Neural progenitor cell (in vitro differentiated cells): ENCODE results near the gene ATP5PB. TPM values are rescaled to one million over a fixed set of nuclear protein-coding genes. Genes with fewer than 3 reads are reported as not detected.

Experiments used
- DNase-seq: peaks from one replicate; pipeline ENCODE4 v3.0.0-alpha.2; 2016; ENCODE audit warnings: low spot score
- H2AFZ ChIP-seq: fragments of 200-600 bp; sonication (generic); replicated peaks from 2 replicates; pipeline ENCODE4 v1.6.1; 2016; ENCODE audit warnings: antibody characterized with exemption
- H3F3A ChIP-seq: fragments of 200-600 bp; sonication (generic); 2 replicates; pipeline ENCODE4 v1.6.1; 2016; ENCODE audit warnings: antibody characterized with exemption, low read depth
- H3K27ac ChIP-seq: fragments of 200-600 bp; sonication (generic); 2 replicates; pipeline ENCODE4 v1.5.1; 2016; ENCODE audit warnings: mild to moderate bottlenecking
- H3K27me3 ChIP-seq: fragments of 200-600 bp; sonication (generic); 2 replicates; pipeline ENCODE4 v1.6.1; 2016; ENCODE audit warnings: mild to moderate bottlenecking, moderate library complexity
- H3K36me3 ChIP-seq: fragments of 200-600 bp; sonication (generic); 2 replicates; pipeline ENCODE4 v1.5.1; 2016
- H3K4me1 ChIP-seq: fragments of 200-600 bp; sonication (generic); 2 replicates; pipeline ENCODE4 v1.6.1; 2016; ENCODE audit warnings: mixed run types
- H3K4me2 ChIP-seq: fragments of 200-600 bp; sonication (generic); 2 replicates; pipeline ENCODE4 v1.6.1; 2016
- H3K4me3 ChIP-seq: fragments of 200-600 bp; sonication (generic); 2 replicates; pipeline ENCODE4 v1.5.1; 2016
- H3K79me2 ChIP-seq: fragments of 200-600 bp; sonication (generic); 2 replicates; pipeline ENCODE4 v1.6.1; 2016; ENCODE audit warnings: low read depth
- H3K9ac ChIP-seq: fragments of 200-600 bp; sonication (generic); 2 replicates; pipeline ENCODE4 v1.6.1; 2016
- H3K9me3 ChIP-seq: fragments of 200-600 bp; sonication (generic); 2 replicates; pipeline ENCODE4 v1.5.1; 2016; ENCODE audit warnings: low read depth
- H4K20me1 ChIP-seq: fragments of 200-600 bp; sonication (generic); 2 replicates; pipeline ENCODE4 v1.6.1; 2016; ENCODE audit warnings: low read depth
- H3K27ac Mint-ChIP-seq: 3 replicates; pipeline ENCODE4 v1.8.0; 2021; ENCODE audit warnings: mixed read lengths
- H3K27me3 Mint-ChIP-seq: 2 replicates; pipeline ENCODE4 v1.8.0; 2022; ENCODE audit warnings: low read depth, mild to moderate bottlenecking, inconsistent platforms, moderate library complexity, mixed read lengths; ENCODE audit not compliant: insufficient read depth
- H3K36me3 Mint-ChIP-seq: 3 replicates; pipeline ENCODE4 v1.8.0; 2021; ENCODE audit warnings: mixed read lengths
- H3K4me1 Mint-ChIP-seq: 3 replicates; pipeline ENCODE4 v1.8.0; 2021; ENCODE audit warnings: mixed read lengths
- H3K4me3 Mint-ChIP-seq: 3 replicates; pipeline ENCODE4 v1.8.0; 2021; ENCODE audit warnings: mild to moderate bottlenecking, moderate library complexity, mixed read lengths
- H3K9me3 Mint-ChIP-seq: 3 replicates; pipeline ENCODE4 v1.8.0; 2020; ENCODE audit warnings: mixed read lengths
- CTCF ChIP-seq: fragments of 200-600 bp; sonication (generic); IDR thresholded peaks from 2 replicates; pipeline ENCODE4 v1.5.1; 2017; ENCODE audit warnings: antibody characterized with exemption, mild to moderate bottlenecking
- EZH2 ChIP-seq: fragments of 200-600 bp; sonication (generic); IDR thresholded peaks from 2 replicates; pipeline ENCODE4 v1.6.1; 2017; ENCODE audit warnings: antibody characterized with exemption, mild to moderate bottlenecking, moderate library complexity
- EZH2phosphoT487 ChIP-seq: fragments of 200-600 bp; sonication (generic); IDR thresholded peaks from 2 replicates; pipeline ENCODE4 v1.6.1; 2017; ENCODE audit warnings: antibody characterized with exemption
- total RNA-seq: library from RNA; depleted of rRNA; stranded (reverse); fragments of >200 nt; gene quantifications from 2 replicates; pipeline ENCODE4 v1.2.3, GENCODE V29; 2015; ENCODE audit warnings: low replicate concordance

ATP5PB gene
- total RNA-seq, 1 donor from 2014 or later: 467 TPM

- Histone ChIP-seq H3K36me3 (no peaks in the 10 kb centered on the region), H4K20me1 (no peaks in the 10 kb centered on the region), H3K4me3 (no peak overlapping the region), H3K4me1 (no peaks in the 10 kb centered on the region), H3K79me2 (no peaks in the 10 kb centered on the region), H3K9me3 (no peaks in the 10 kb centered on the region), H3F3A (peaks cover 8% of the 10 kb centered on the region), H3K9ac (no peak overlapping the region), H3K27me3 (no peaks in the 10 kb centered on the region), H2AFZ (no peak overlapping the region), H3K27ac (no peak overlapping the region), H3K4me2 (no peak overlapping the region)
- Mint-ChIP-seq H3K4me3 (no peak overlapping the region), H3K4me1 (no peaks in the 10 kb centered on the region), H3K36me3 (peaks cover 5% of the 10 kb centered on the region), H3K27me3 (no peaks in the 10 kb centered on the region), H3K27ac (no peak overlapping the region), H3K9me3 (no peaks in the 10 kb centered on the region)
- no peak for DNase-seq
- no peak for TF ChIP-seq EZH2
- TF ChIP-seq CTCF: no peak
- TF ChIP-seq EZH2phosphoT487: no peak
These were observed 16.5 kb downstream of the ATP5PB start for GRCh38 chr1:111465754-111466153.

GRCh38 chr1:111466480-111466879, 17.2 kb downstream of the ATP5PB start:
- Histone ChIP-seq H3K4me2 (no peak overlapping the region), H3K27me3 (no peaks in the 10 kb centered on the region), H3K79me2 (no peaks in the 10 kb centered on the region), H3K9ac (no peak overlapping the region), H4K20me1 (no peaks in the 10 kb centered on the region), H3K36me3 (no peaks in the 10 kb centered on the region), H2AFZ (no peak overlapping the region), H3K9me3 (no peaks in the 10 kb centered on the region), H3K27ac (no peak overlapping the region), H3K4me3 (no peak overlapping the region), H3K4me1 (no peaks in the 10 kb centered on the region), H3F3A (peaks cover 8% of the 10 kb centered on the region)
- Mint-ChIP-seq H3K27ac (no peak overlapping the region), H3K36me3 (peaks cover 5% of the 10 kb centered on the region), H3K4me3 (no peak overlapping the region), H3K9me3 (no peaks in the 10 kb centered on the region), H3K4me1 (no peaks in the 10 kb centered on the region), H3K27me3 (no peaks in the 10 kb centered on the region)
- DNase-seq: no peak
- TF ChIP-seq EZH2 (no peak), CTCF (no peak), EZH2phosphoT487 (no peak)

- Histone ChIP-seq H3K4me1 (no peaks in the 10 kb centered on the region), H3K9me3 (no peaks in the 10 kb centered on the region), H3K4me3 (no peak overlapping the region), H2AFZ (no peak overlapping the region), H3K9ac (no peak overlapping the region), H4K20me1 (no peaks in the 10 kb centered on the region), H3K27ac (no peak overlapping the region), H3K27me3 (no peaks in the 10 kb centered on the region), H3F3A (no peaks in the 10 kb centered on the region), H3K79me2 (no peaks in the 10 kb centered on the region), H3K4me2 (no peak overlapping the region), H3K36me3 (no peaks in the 10 kb centered on the region)
- no peak for DNase-seq
- H3K4me3 Mint-ChIP-seq: no peak overlapping the region
- TF ChIP-seq CTCF: no peak
- TF ChIP-seq EZH2phosphoT487: no peak
- TF ChIP-seq EZH2: no peak
- no peak overlapping the region for H3K27ac Mint-ChIP-seq
- no peaks in the 10 kb centered on the region for H3K9me3 Mint-ChIP-seq
- H3K36me3 Mint-ChIP-seq: no peaks in the 10 kb centered on the region
- H3K4me1 Mint-ChIP-seq: no peaks in the 10 kb centered on the region
- H3K27me3 Mint-ChIP-seq: no peaks in the 10 kb centered on the region
These were observed 18.8 kb downstream of the ATP5PB start for GRCh38 chr1:111467865-111468716.
